ENCODE results near the gene NBAS. TPM values are rescaled to one million over a fixed set of nuclear protein-coding genes. Genes with fewer than 3 reads are reported as not detected.

The NBAS gene
- total and polyA plus RNA-seq, 2 of the 13 experiments (the other 11 are each of a cell fraction or from before 2014, with no cell fraction given) = 33.6 to 58.7 TPM

DNA sequence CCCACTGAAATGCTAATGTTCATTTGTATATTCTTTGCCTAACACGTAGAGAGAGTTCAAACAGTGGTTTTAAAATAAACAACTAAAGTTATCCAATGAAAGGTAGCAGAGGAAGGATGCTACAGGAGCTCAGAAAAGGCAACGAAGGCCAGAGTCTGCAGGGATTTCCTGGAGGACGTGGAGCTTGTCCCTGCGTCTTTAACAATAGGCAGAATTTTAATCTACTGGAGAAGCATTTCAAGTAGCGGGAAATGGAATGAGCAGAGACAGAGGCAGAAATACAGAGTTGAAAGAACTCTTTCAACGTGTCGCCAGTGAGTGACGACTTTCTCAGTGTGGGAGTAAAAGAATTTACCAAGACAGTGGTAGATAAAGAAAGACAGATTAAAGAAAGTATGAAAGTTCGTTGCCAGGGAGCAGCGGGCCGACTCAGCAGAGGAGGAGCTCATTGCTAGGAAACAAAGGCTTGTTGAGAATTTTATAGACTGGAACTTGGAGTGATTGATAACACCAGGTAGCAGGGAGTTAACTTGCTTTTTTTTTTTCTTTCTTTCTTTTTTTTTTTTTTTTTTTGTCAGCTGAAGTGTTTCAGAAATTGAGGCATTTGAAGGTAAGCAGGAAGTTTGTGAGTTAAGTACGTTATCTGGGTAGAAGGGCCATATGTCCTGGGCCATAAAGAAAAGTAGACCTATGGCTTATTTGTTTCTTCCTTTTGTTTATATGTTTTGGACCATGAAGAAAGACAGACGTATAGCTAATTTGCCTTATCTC lies 625 bp upstream of the NBAS start (continued):
- TF ChIP-seq, protein P1, sequence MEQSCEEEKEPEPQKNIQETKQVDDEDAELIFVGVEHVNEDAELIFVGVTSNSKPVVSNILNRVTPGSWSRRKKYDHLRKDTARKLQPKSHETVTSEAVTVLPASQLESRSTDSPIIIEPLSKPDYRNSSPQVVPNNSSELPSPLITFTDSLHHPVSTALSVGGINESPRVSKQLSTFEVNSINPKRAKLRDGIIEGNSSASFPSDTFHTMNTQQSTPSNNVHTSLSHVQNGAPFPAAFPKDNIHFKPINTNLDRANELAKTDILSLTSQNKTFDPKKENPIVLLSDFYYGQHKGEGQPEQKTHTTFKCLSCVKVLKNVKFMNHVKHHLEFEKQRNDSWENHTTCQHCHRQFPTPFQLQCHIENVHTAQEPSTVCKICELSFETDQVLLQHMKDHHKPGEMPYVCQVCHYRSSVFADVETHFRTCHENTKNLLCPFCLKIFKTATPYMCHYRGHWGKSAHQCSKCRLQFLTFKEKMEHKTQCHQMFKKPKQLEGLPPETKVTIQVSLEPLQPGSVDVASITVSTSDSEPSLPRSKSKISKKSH (CRISPR knock-in tag; IDR thresholded peaks at IDR 0.05; ENCODE audit: borderline replicate concordance) = no peak
- TF ChIP-seq, protein P2, sequence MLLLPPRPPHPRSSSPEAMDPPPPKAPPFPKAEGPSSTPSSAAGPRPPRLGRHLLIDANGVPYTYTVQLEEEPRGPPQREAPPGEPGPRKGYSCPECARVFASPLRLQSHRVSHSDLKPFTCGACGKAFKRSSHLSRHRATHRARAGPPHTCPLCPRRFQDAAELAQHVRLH (CRISPR knock-in tag; IDR thresholded peaks at IDR 0.05; ENCODE audit: borderline replicate concordance, low read depth) = no peak
- TF ChIP-seq AKAP8 (CRISPR knock-in tag; IDR thresholded peaks at IDR 0.05) (no peak), ARNT2 (CRISPR knock-in tag; IDR thresholded peaks at IDR 0.05; ENCODE audit: low read depth) (0 out of 2 replicates have a peak, but pooled peaks have one; percentile 12), ZBTB38 (CRISPR knock-in tag; IDR thresholded peaks at IDR 0.05) (no peak)

- peaks cover 46% of the 10 kb centered on the region for H3K4me1 ChIP-seq (ENCODE audit: insufficient read depth, low read length)
- no peaks in the 10 kb centered on the region for H3K9me3 ChIP-seq (ENCODE audit: low read length)
- in situ Hi-C loops (cut with HindIII; ENCODE audit: extremely low pct_ligation_motif_present, low pct_unique_long_range_greater_than_20kb) = no loop called here
- H3K79me2 ChIP-seq (ENCODE audit: insufficient read depth, low read length) = peaks cover 46% of the 10 kb centered on the region
- TSS peak; percentile 59 for BruUV-seq (replicated peaks)
- peak overlapping the region; percentile 85 for H3K4me2 ChIP-seq (ENCODE audit: low read depth, low read length)
- ATAC-seq (peak; percentile 83), DNase-seq (ENCODE audit: low spot score) (peak; percentile 23), FAIRE-seq (no peak)
- H3K27me3 ChIP-seq (ENCODE audit: control insufficient read depth in 1 of 2, insufficient read depth in 2 of 2, low read length in 2 of 2) = peaks cover 0 to 9% of the 10 kb centered on the region in 2 experiments; a peak in 2 of 5 replicates
- POLR2A ChIA-PET = interaction anchor here (0.6 to 2.1 kb wide), 4 partner anchors 17 to 125 kb away, joined by 3 to 7 read pairs (median 4); no protein-coding TSS in a partner anchor
- intact Hi-C loops (cut with micrococcal nuclease; ENCODE audit: unreplicated experiment) = loop anchor here (2.0 kb wide), 1 partner anchor 30 kb away; the partner anchor contains the start of gene DDX1
- peak overlapping the region; percentile 70 for H3K27ac ChIP-seq (ENCODE audit: extremely low read length, insufficient read depth, low read length)
- WGBS (ENCODE audit: low lambda C conversion rate) = under 1% methylated on average over 30 of the region's 32 CpGs
- H3K36me3 ChIP-seq (replicated peaks in 1 of 2; ENCODE audit: control insufficient read depth in 1 of 2, insufficient read depth in 2 of 2, low read length in 2 of 2) = peaks cover 1 to 6% of the 10 kb centered on the region in 2 experiments; a peak in 3 of 5 replicates
- H2AFZ ChIP-seq (ENCODE audit: low read length) = peak overlapping the region; percentile 62
- H4K20me1 ChIP-seq (ENCODE audit: insufficient read depth, low read length) = no peaks in the 10 kb centered on the region
- H3K9ac ChIP-seq (ENCODE audit: insufficient read depth, low read depth, low read length) = peak overlapping the region; percentile 89
- H3K4me3 ChIP-seq (replicated peaks in 1 of 3; ENCODE audit: insufficient read depth in 1 of 3, low read depth in 2 of 3, low read length in 3 of 3) = peak overlapping the region; percentile 92 to 95 (median 93)
- CTCF ChIA-PET (ENCODE audit: low intra/inter-chr PET ratio, low total read pairs) = no interaction called here
- TF ChIP-seq, protein P3, sequence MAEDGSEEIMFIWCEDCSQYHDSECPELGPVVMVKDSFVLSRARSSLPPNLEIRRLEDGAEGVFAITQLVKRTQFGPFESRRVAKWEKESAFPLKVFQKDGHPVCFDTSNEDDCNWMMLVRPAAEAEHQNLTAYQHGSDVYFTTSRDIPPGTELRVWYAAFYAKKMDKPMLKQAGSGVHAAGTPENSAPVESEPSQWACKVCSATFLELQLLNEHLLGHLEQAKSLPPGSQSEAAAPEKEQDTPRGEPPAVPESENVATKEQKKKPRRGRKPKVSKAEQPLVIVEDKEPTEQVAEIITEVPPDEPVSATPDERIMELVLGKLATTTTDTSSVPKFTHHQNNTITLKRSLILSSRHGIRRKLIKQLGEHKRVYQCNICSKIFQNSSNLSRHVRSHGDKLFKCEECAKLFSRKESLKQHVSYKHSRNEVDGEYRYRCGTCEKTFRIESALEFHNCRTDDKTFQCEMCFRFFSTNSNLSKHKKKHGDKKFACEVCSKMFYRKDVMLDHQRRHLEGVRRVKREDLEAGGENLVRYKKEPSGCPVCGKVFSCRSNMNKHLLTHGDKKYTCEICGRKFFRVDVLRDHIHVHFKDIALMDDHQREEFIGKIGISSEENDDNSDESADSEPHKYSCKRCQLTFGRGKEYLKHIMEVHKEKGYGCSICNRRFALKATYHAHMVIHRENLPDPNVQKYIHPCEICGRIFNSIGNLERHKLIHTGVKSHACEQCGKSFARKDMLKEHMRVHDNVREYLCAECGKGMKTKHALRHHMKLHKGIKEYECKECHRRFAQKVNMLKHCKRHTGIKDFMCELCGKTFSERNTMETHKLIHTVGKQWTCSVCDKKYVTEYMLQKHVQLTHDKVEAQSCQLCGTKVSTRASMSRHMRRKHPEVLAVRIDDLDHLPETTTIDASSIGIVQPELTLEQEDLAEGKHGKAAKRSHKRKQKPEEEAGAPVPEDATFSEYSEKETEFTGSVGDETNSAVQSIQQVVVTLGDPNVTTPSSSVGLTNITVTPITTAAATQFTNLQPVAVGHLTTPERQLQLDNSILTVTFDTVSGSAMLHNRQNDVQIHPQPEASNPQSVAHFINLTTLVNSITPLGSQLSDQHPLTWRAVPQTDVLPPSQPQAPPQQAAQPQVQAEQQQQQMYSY (CRISPR knock-in tag; IDR thresholded peaks at IDR 0.05) = peak; percentile 87
- TF ChIP-seq ZNF567 (CRISPR knock-in tag; IDR thresholded peaks at IDR 0.05; ENCODE audit: borderline replicate concordance) (no peak), XBP1 (CRISPR knock-in tag; IDR thresholded peaks at IDR 0.05) (no peak), CENPX (CRISPR knock-in tag; IDR thresholded peaks at IDR 0.05) (no peak), ZNF709 (CRISPR knock-in tag; IDR thresholded peaks at IDR 0.05) (0 out of 2 replicates have a peak, but pooled peaks have one; percentile 5), ZNF773 (CRISPR knock-in tag; IDR thresholded peaks at IDR 0.05; ENCODE audit: borderline replicate concordance) (no peak), ZNF350 (CRISPR knock-in tag; IDR thresholded peaks at IDR 0.05; ENCODE audit: borderline replicate concordance, low read depth) (no peak; the same call in 1 of the 2 replicates), HOXD1 (CRISPR knock-in tag; IDR thresholded peaks at IDR 0.05) (0 out of 2 replicates have a peak, but pooled peaks have one; percentile 43), ZFP1 (CRISPR knock-in tag; IDR thresholded peaks at IDR 0.05) (no peak), ARID2 (CRISPR knock-in tag; IDR thresholded peaks at IDR 0.05; ENCODE audit: borderline replicate concordance) (no peak; the same call in 1 of the 2 replicates)
Measured at GRCh38 chr2:15560140-15560987, 770 bp downstream of the NBAS start.

Measured in HepG2 (cell line).